H9 (cell line): Measurements from ENCODE around the gene IRAK1. TPM values are rescaled to one million over a fixed set of nuclear protein-coding genes. Genes with fewer than 3 reads are reported as not detected.

Experiments
- DNase-seq: peaks from one replicate; pipeline ENCODE4 v3.0.0-alpha.2; 2017
- H2AFZ ChIP-seq: one replicate; pipeline ENCODE4 v1.6.1; 2013; ENCODE audit warnings: mild to moderate bottlenecking, low read length, control low read depth, moderate library complexity
- H2AK5ac ChIP-seq: 2 replicates; pipeline ENCODE4 v1.6.1; 2013; ENCODE audit warnings: low read length, control low read depth, mixed read lengths; ENCODE audit not compliant: insufficient read length
- H2BK120ac ChIP-seq: one replicate; pipeline ENCODE4 v1.6.1; 2013; ENCODE audit warnings: low read depth, mild to moderate bottlenecking, low read length, control low read depth, inconsistent platforms; ENCODE audit not compliant: poor library complexity, severe bottlenecking
- H2BK12ac ChIP-seq: 2 replicates; pipeline ENCODE4 v1.6.1; 2013; ENCODE audit warnings: low read length, control low read depth, mixed read lengths, low read depth; ENCODE audit not compliant: insufficient read length
- H2BK15ac ChIP-seq: 2 replicates; pipeline ENCODE4 v1.6.1; 2013; ENCODE audit warnings: low read depth, low read length, control low read depth
- H2BK20ac ChIP-seq: one replicate; pipeline ENCODE4 v1.6.1; 2013; ENCODE audit warnings: low read depth, mild to moderate bottlenecking, low read length, control low read depth, inconsistent platforms; ENCODE audit not compliant: poor library complexity, severe bottlenecking
- H2BK5ac ChIP-seq: 2 replicates; pipeline ENCODE4 v1.6.1; 2013; ENCODE audit warnings: low read length, control low read depth, mixed read lengths; ENCODE audit not compliant: insufficient read length
- H3K14ac ChIP-seq: 2 replicates; pipeline ENCODE4 v1.6.1; 2013; ENCODE audit warnings: low read length, control low read depth; ENCODE audit not compliant: insufficient read depth
- H3K18ac ChIP-seq: 2 replicates; pipeline ENCODE4 v1.6.1; 2013; ENCODE audit warnings: low read depth, mild to moderate bottlenecking, mixed read lengths, low read length, control low read depth; ENCODE audit not compliant: insufficient read length
- H3K23ac ChIP-seq: 2 replicates; pipeline ENCODE4 v1.6.1; 2013; ENCODE audit warnings: low read length, control low read depth, mixed read lengths, low read depth; ENCODE audit not compliant: insufficient read length
- H3K23me2 ChIP-seq: 2 replicates; pipeline ENCODE4 v1.6.1; 2013; ENCODE audit warnings: low read depth, mild to moderate bottlenecking, mixed read lengths, low read length, control low read depth; ENCODE audit not compliant: insufficient read length, poor library complexity, severe bottlenecking
- H3K27ac ChIP-seq: 2 replicates; pipeline ENCODE4 v1.5.1; 2013; ENCODE audit warnings: low read length, control low read depth, mixed read lengths, low read depth; ENCODE audit not compliant: insufficient read length
- H3K27me3 ChIP-seq: 2 replicates; pipeline ENCODE4 v1.6.1; 2013; ENCODE audit warnings: low read length, control low read depth, inconsistent platforms; ENCODE audit not compliant: insufficient read depth
- H3K4ac ChIP-seq: 2 replicates; pipeline ENCODE4 v1.6.1; 2013; ENCODE audit warnings: low read depth, mild to moderate bottlenecking, control low read depth, inconsistent platforms, low read length, moderate library complexity
- H3K4me1 ChIP-seq: 2 replicates; pipeline ENCODE4 v1.6.1; 2013; ENCODE audit warnings: low read length, control low read depth, inconsistent platforms; ENCODE audit not compliant: insufficient read depth
- H3K4me2 ChIP-seq: 2 replicates; pipeline ENCODE4 v1.6.1; 2013; ENCODE audit warnings: low read length, control low read depth, mixed read lengths; ENCODE audit not compliant: insufficient read length, insufficient read depth
- H3K56ac ChIP-seq: 2 replicates; pipeline ENCODE4 v1.6.1; 2013; ENCODE audit warnings: low read depth, mild to moderate bottlenecking, mixed read lengths, low read length, control low read depth; ENCODE audit not compliant: insufficient read length
- H3K79me1 ChIP-seq: 2 replicates; pipeline ENCODE4 v1.6.1; 2013; ENCODE audit warnings: low read depth, mild to moderate bottlenecking, moderate library complexity, low read length, control low read depth, inconsistent platforms; ENCODE audit not compliant: insufficient read depth, poor library complexity, severe bottlenecking
- H3K79me2 ChIP-seq: 2 replicates; pipeline ENCODE4 v1.6.1; 2013; ENCODE audit warnings: low read length, control low read depth, inconsistent platforms; ENCODE audit not compliant: insufficient read depth
- H3K9ac ChIP-seq: 2 replicates; pipeline ENCODE4 v1.6.1; 2013; ENCODE audit warnings: low read length, control low read depth, mixed read lengths; ENCODE audit not compliant: insufficient read length; ENCODE audit errors: extremely low read depth
- H3K9me3 ChIP-seq: one replicate; pipeline ENCODE4 v1.6.1; 2013; ENCODE audit warnings: low read depth, low read length, inconsistent platforms; ENCODE audit not compliant: control insufficient read depth
- H3T11ph ChIP-seq: one replicate; pipeline ENCODE4 v1.6.1; 2013; ENCODE audit warnings: mild to moderate bottlenecking, low read length, control low read depth, inconsistent platforms
- H4K20me1 ChIP-seq: one replicate; pipeline ENCODE4 v1.6.1; 2013; ENCODE audit not compliant: control insufficient read depth, insufficient read length, insufficient read depth
- H4K5ac ChIP-seq: 2 replicates; pipeline ENCODE4 v1.6.1; 2013; ENCODE audit warnings: low read depth, mild to moderate bottlenecking, mixed read lengths, low read length, control low read depth; ENCODE audit not compliant: insufficient read length
- H4K8ac ChIP-seq: replicated peaks from 2 replicates; pipeline ENCODE4 v1.6.1; 2013; ENCODE audit warnings: low read length, control low read depth, mixed read lengths, low read depth; ENCODE audit not compliant: insufficient read length
- H4K91ac ChIP-seq: 2 replicates; pipeline ENCODE4 v1.6.1; 2013; ENCODE audit warnings: low read depth, mild to moderate bottlenecking, moderate library complexity, mixed read lengths, low read length, control low read depth; ENCODE audit not compliant: insufficient read length
- H3K27ac Mint-ChIP-seq, 3 experiments: 2 replicates in 2 of 3; 3 replicates in 1 of 3; pipeline ENCODE4 v1.8.0; 2020 to 2021; ENCODE audit warnings: mixed read lengths in 3 of 3, mild to moderate bottlenecking in 1 of 3, moderate library complexity in 1 of 3
- H3K27me3 Mint-ChIP-seq: 2 replicates; pipeline ENCODE4 v1.8.0; 2021; ENCODE audit warnings: low read depth, mild to moderate bottlenecking, moderate library complexity, mixed read lengths
- H3K36me3 Mint-ChIP-seq, 3 experiments: 2 replicates in 2 of 3; 3 replicates in 1 of 3; pipeline ENCODE4 v1.8.0; 2020 to 2021; ENCODE audit warnings: low read depth in 3 of 3, mixed read lengths in 3 of 3; ENCODE audit not compliant: insufficient read depth in 1 of 3
- H3K4me1 Mint-ChIP-seq, 2 experiments: 2 replicates each; pipeline ENCODE4 v1.8.0; 2020; ENCODE audit warnings: mixed read lengths in 2 of 2
- H3K4me3 Mint-ChIP-seq, 2 experiments: 2 replicates in 1 of 2; 3 replicates in 1 of 2; pipeline ENCODE4 v1.8.0; 2020 to 2021; ENCODE audit warnings: mild to moderate bottlenecking in 2 of 2, mixed read lengths in 2 of 2, moderate library complexity in 1 of 2
- H3K9me3 Mint-ChIP-seq, 2 experiments: 2 replicates in 1 of 2; 3 replicates in 1 of 2; pipeline ENCODE4 v1.8.0; 2020; ENCODE audit warnings: mild to moderate bottlenecking in 2 of 2, mixed read lengths in 2 of 2, moderate library complexity in 1 of 2
- CTCF ChIP-seq: fragments of 200-600 bp; sonication (generic); conservative IDR thresholded peaks from 3 replicates; pipeline ENCODE4 v1.8.0; 2021; ENCODE audit warnings: antibody characterized with exemption, mild to moderate bottlenecking
- WGBS: extraction: QIAGEN DNeasy Blood & Tissue Kit; methylation state at CpG from one replicate; pipeline ENCODE4 v1.1.7; 2013; ENCODE audit warnings: missing lambda C conversion rate, low lambda C conversion rate, mixed read lengths; ENCODE audit not compliant: insufficient read length; ENCODE audit errors: extremely low coverage; 5-methylcytosine and 5-hydroxymethylcytosine counted together
- total RNA-seq: library from RNA; stranded (reverse); gene quantifications from 2 replicates; pipeline ENCODE4 v1.2.1, GENCODE V29; 2021

Gene IRAK1
- total RNA-seq, 1 experiment from 2014 or later, result 98.4 TPM

GRCh38 chrX:154037754-154038153 is 18.1 kb upstream of the IRAK1 start:
- Mint-ChIP-seq H3K4me3 (no peak overlapping the region), H3K9me3 (peaks cover 71 to 82% of the 10 kb centered on the region in 2 experiments), H3K4me1 (peaks cover 46 to 48% of the 10 kb centered on the region in 2 experiments), H3K27me3 (no peaks in the 10 kb centered on the region; the same call in 1 of the 2 replicates), H3K27ac (no peak overlapping the region), H3K36me3 (peaks cover 15 to 31% (median 25%) of the 10 kb centered on the region in 3 experiments)
- H3K4ac ChIP-seq, result no peak overlapping the region
- no peak overlapping the region for H3K9ac ChIP-seq
- no peak for DNase-seq
- H4K91ac ChIP-seq, result no peak overlapping the region
- no peak overlapping the region for H2BK20ac ChIP-seq
- H3K79me1 ChIP-seq, result no peaks in the 10 kb centered on the region
- H2BK5ac ChIP-seq, result no peak overlapping the region
- no peak overlapping the region for H2BK120ac ChIP-seq
- H3K14ac ChIP-seq, result no peak overlapping the region
- no peak overlapping the region for H2AK5ac ChIP-seq
- no peaks in the 10 kb centered on the region for H3K27me3 ChIP-seq
- H3K56ac ChIP-seq, result no peak overlapping the region
- H2BK15ac ChIP-seq, result no peak overlapping the region
- no peak overlapping the region for H3K18ac ChIP-seq
- no peak overlapping the region for H3K27ac ChIP-seq
- H4K20me1 ChIP-seq, result no peaks in the 10 kb centered on the region
- H4K8ac ChIP-seq, result no peak overlapping the region
- no peaks in the 10 kb centered on the region for H3K23me2 ChIP-seq
- no peak for TF ChIP-seq CTCF
- WGBS, result no CpG with 5 or more reads among the region's 5 CpGs
- peaks cover 32% of the 10 kb centered on the region for H3K9me3 ChIP-seq
- H3T11ph ChIP-seq, result no peak overlapping the region
- H2BK12ac ChIP-seq, result no peak overlapping the region
- peaks cover 5% of the 10 kb centered on the region; the same call in 1 of the 2 replicates for H3K4me1 ChIP-seq
- H4K5ac ChIP-seq, result no peak overlapping the region
- no peaks in the 10 kb centered on the region; the same call in 1 of the 2 replicates for H3K79me2 ChIP-seq
- H2AFZ ChIP-seq, result no peak overlapping the region
- no peak overlapping the region for H3K23ac ChIP-seq
- no peak overlapping the region for H3K4me2 ChIP-seq
